Measurements from ENCODE around the gene RNU7-1. TPM values are rescaled to one million over a fixed set of nuclear protein-coding genes. Genes with fewer than 3 reads are reported as not detected.

RNU7-1 gene
- polyA plus RNA-seq, 2 of the 4 experiments (the other 2 are of a cell fraction) = not detected

DNA sequence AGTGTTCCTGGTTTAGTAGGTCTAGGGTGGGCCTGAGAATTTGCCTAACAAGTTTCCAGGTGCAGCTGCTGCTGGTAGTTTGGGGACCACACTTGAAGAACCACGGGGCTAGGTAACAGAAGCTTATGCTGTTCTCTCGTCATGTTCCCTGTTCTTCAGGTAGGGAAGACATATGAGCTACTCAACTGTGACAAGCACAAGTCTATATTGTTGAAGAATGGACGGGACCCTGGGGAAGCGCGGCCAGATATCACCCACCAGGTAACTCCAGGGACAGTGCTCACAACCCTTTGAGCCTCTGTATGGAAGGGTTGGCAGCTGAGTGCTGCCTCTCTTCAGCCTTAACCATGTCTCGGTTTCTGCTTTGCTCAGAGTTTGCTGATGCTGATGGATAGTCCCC, 30.6 kb downstream of the RNU7-1 start:
- no peaks in the 10 kb centered on the region for H3K9me3 ChIP-seq
- POLR2A ChIA-PET = no interaction called here
- 90% methylated on average over 6 of the region's 6 CpGs for WGBS (ENCODE audit: missing lambda C conversion rate)
- ATAC-seq (no peak), FAIRE-seq (no peak), DNase-seq (ENCODE audit: low read depth in 1 of 2, low spot score in 1 of 2) (no peak)
- H3K4me3 ChIP-seq = no peak overlapping the region
- H3K27ac ChIP-seq = no peak overlapping the region
- TF ChIP-seq, protein P1, sequence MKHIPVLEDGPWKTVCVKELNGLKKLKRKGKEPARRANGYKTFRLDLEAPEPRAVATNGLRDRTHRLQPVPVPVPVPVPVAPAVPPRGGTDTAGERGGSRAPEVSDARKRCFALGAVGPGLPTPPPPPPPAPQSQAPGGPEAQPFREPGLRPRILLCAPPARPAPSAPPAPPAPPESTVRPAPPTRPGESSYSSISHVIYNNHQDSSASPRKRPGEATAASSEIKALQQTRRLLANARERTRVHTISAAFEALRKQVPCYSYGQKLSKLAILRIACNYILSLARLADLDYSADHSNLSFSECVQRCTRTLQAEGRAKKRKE (CRISPR knock-in tag; IDR thresholded peaks at IDR 0.05; ENCODE audit: low read depth) = no peak
- no peak for TF ChIP-seq FOSL2 (IDR thresholded peaks at IDR 0.05)
- TF ChIP-seq FOSL2 (CRISPR knock-in tag; IDR thresholded peaks at IDR 0.05) = no peak
- H3K4me2 ChIP-seq = no peak overlapping the region
- peaks cover 14% of the 10 kb centered on the region for H3K4me1 ChIP-seq
- CTCF ChIA-PET = interaction anchor here (0.8 to 4.9 kb wide), 10 partner anchors 8 to 985 kb away, joined by 3 to 24 read pairs (median 4); partner anchors contain the start of genes C12orf57, C1RL and RNU7-1

DNA sequence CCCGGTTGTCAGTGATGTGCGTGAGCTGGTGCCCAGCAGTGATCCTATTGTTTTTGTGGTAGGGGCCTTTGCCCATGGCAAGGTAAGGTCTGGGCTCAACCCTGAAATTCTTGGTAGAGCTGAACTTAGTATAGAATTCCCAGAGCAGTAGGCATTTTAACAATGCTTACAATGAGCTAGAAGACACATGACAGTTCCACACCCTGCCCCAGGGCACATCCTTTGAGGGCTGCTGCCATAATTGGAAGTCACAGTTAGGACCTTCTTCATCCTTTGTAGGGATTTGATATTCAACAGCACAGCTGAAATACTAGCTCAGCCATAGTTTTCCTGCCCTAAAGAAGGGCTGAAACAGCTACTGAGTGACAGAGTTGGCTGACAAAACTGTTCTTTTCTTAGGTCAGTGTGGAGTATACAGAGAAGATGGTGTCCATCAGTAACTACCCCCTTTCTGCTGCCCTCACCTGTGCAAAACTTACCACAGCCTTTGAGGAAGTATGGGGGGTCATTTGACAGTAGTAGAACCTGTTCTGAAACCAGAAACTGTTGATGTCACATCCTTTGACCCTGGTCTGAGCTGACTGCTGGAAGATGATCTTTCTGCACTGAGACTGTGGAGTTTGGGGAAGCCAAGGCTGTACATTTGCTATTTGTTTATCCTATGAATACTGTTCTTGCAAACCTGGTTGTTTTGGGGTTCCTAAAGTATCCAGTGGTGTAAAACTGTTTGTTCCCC, 31.8 kb downstream of the RNU7-1 start:
- CTCF ChIA-PET = interaction anchor here (0.8 to 4.9 kb wide), 8 partner anchors 10 to 987 kb away, joined by 3 to 24 read pairs (median 6); partner anchors contain the start of genes C12orf57, C1RL and RNU7-1

DNA sequence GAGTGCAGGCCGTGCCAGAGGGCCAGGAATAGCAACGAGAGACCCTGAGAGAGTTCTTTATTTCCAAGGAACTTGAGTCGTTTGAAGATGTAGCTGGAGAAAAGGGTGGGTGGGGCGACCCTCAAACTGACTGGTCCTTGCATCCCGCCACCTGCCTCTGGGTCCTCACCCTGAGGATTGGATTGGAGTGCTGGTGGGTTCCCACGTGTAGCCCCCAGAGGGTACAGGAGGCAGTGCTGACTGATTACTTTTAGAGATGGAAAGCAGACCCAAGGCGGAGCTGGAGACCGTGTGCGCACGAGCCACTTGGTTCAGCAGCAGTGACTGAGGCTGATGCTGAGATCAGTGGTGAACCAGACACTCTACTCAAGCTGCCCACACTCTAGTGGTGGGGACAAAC, 34.0 kb downstream of the RNU7-1 start:
- CTCF ChIA-PET = interaction anchor here (0.6 to 4.9 kb wide), 9 partner anchors 16 to 363 kb away, joined by 3 to 24 read pairs (median 3); partner anchors contain the start of genes C12orf57 and RNU7-1
- 88% methylated on average over 10 of the region's 10 CpGs for WGBS (ENCODE audit: missing lambda C conversion rate)
- no peak for FAIRE-seq

More for the DNA sequence above, 31.8 kb downstream of the RNU7-1 start:
- no peak for FAIRE-seq
- H3K9me3 ChIP-seq = no peaks in the 10 kb centered on the region
- no peak for ATAC-seq
- DNase-seq (ENCODE audit: low read depth in 1 of 2, low spot score in 1 of 2) = no peak
- no peak overlapping the region for H3K4me3 ChIP-seq
- WGBS (ENCODE audit: missing lambda C conversion rate) = 96% methylated on average over 2 of the region's 2 CpGs
- POLR2A ChIA-PET = interaction anchor here (1.1 kb wide), 2 partner anchors 23 to 32 kb away, joined by 3 to 4 read pairs; partner anchors contain the start of genes C12orf57 and RNU7-1
- TF ChIP-seq JUN (IDR thresholded peaks at IDR 0.05) (peak in 1 of 2 experiments; percentile 24; a peak in 1 of 5 replicates), EHF (CRISPR knock-in tag; IDR thresholded peaks at IDR 0.05) (no peak), CEBPB (IDR thresholded peaks at IDR 0.05) (no peak), MAFK (IDR thresholded peaks at IDR 0.05; ENCODE audit: partially characterized antibody) (no peak), EP300 (IDR thresholded peaks at IDR 0.05) (no peak)
- no peak overlapping the region for H3K4me2 ChIP-seq
- H3K27ac ChIP-seq = no peak overlapping the region
- peaks cover 12% of the 10 kb centered on the region for H3K4me1 ChIP-seq

DNA sequence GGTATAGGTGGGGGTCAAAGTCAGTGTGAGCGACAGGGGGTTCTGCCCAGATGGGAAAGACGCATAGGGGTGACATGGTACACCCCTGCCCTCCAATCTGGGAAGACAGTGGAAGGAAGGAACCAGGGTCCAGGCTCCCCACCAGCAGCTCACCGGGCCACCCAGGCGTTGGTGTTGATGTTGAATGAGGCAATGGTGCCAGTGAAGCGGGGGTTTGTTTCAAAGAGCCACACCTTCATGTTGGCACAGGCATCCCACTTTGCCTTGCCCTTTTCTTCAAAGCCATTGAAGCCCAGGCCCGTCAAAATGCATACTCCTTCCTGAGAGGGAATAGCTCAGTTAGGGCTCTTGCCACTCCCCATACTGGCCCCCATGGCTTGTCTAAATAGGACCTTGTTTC, 34.6 kb downstream of the RNU7-1 start:
- no peaks in the 10 kb centered on the region for H3K9me3 ChIP-seq
- ChIA-PET POLR2A (interaction anchor here (1.1 to 2.1 kb wide), 3 partner anchors 17 to 98 kb away, joined by 3 to 7 read pairs (median 5); no protein-coding TSS in a partner anchor), CTCF (interaction anchor here (0.6 to 4.9 kb wide), 9 partner anchors 10 to 363 kb away, joined by 3 to 24 read pairs (median 3); partner anchors contain the start of genes C12orf57 and RNU7-1)
- no peak for DNase-seq (ENCODE audit: low read depth in 1 of 2, low spot score in 1 of 2)
- 90% methylated on average over 6 of the region's 6 CpGs for WGBS (ENCODE audit: missing lambda C conversion rate)
- H3K4me1 ChIP-seq = no peaks in the 10 kb centered on the region
- TF ChIP-seq RCOR1 (IDR thresholded peaks at IDR 0.05; ENCODE audit: low read depth, low read length) (no peak), KDM1A (IDR thresholded peaks at IDR 0.05; ENCODE audit: low read depth) (no peak), MAZ (IDR thresholded peaks at IDR 0.05; ENCODE audit: borderline replicate concordance, low read depth, low read length) (no peak), ZNF302 (CRISPR knock-in tag; IDR thresholded peaks at IDR 0.05) (no peak), BHLHE40 (IDR thresholded peaks at IDR 0.05; ENCODE audit: low read depth, low read length) (no peak), SREBF2 (IDR thresholded peaks at IDR 0.05) (no peak), HEYL (CRISPR knock-in tag; IDR thresholded peaks at IDR 0.05) (no peak)
- TF ChIP-seq, protein P2, sequence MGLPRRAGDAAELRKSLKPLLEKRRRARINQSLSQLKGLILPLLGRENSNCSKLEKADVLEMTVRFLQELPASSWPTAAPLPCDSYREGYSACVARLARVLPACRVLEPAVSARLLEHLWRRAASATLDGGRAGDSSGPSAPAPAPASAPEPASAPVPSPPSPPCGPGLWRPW (IDR thresholded peaks at IDR 0.05) = no peak
- TF ChIP-seq, protein P3, sequence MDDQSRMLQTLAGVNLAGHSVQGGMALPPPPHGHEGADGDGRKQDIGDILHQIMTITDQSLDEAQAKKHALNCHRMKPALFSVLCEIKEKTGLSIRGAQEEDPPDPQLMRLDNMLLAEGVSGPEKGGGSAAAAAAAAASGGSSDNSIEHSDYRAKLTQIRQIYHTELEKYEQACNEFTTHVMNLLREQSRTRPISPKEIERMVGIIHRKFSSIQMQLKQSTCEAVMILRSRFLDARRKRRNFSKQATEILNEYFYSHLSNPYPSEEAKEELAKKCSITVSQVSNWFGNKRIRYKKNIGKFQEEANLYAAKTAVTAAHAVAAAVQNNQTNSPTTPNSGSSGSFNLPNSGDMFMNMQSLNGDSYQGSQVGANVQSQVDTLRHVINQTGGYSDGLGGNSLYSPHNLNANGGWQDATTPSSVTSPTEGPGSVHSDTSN (IDR thresholded peaks at IDR 0.05) = no peak
- TF ChIP-seq, protein P4, sequence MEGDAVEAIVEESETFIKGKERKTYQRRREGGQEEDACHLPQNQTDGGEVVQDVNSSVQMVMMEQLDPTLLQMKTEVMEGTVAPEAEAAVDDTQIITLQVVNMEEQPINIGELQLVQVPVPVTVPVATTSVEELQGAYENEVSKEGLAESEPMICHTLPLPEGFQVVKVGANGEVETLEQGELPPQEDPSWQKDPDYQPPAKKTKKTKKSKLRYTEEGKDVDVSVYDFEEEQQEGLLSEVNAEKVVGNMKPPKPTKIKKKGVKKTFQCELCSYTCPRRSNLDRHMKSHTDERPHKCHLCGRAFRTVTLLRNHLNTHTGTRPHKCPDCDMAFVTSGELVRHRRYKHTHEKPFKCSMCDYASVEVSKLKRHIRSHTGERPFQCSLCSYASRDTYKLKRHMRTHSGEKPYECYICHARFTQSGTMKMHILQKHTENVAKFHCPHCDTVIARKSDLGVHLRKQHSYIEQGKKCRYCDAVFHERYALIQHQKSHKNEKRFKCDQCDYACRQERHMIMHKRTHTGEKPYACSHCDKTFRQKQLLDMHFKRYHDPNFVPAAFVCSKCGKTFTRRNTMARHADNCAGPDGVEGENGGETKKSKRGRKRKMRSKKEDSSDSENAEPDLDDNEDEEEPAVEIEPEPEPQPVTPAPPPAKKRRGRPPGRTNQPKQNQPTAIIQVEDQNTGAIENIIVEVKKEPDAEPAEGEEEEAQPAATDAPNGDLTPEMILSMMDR (IDR thresholded peaks at IDR 0.05) = no peak
- no peak overlapping the region for H3K4me2 ChIP-seq
- FAIRE-seq = no peak
- H3K4me3 ChIP-seq = no peak overlapping the region
- ATAC-seq = no peak
- peak overlapping the region in 1 of 2 experiments; percentile 7; a peak in 1 of 6 replicates for H3K27ac ChIP-seq

More for the DNA sequence above, 34.0 kb downstream of the RNU7-1 start:
- H3K9me3 ChIP-seq = no peaks in the 10 kb centered on the region
- H3K4me1 ChIP-seq = peaks cover 3% of the 10 kb centered on the region; the same call in 2 of the 3 replicates
- no peak overlapping the region for H3K27ac ChIP-seq
- H3K4me3 ChIP-seq = no peak overlapping the region
- ATAC-seq (0 out of 6 replicates have a peak, but pooled peaks have one; percentile 3 to 12), DNase-seq (ENCODE audit: low read depth in 1 of 2, low spot score in 1 of 2) (no peak)
- TF ChIP-seq, protein P5, sequence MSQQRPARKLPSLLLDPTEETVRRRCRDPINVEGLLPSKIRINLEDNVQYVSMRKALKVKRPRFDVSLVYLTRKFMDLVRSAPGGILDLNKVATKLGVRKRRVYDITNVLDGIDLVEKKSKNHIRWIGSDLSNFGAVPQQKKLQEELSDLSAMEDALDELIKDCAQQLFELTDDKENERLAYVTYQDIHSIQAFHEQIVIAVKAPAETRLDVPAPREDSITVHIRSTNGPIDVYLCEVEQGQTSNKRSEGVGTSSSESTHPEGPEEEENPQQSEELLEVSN (IDR thresholded peaks at IDR 0.05; ENCODE audit: borderline replicate concordance, low read depth) = no peak
- POLR2A ChIA-PET = interaction anchor here (1.1 to 2.1 kb wide), 4 partner anchors 16 to 98 kb away, joined by 3 to 7 read pairs (median 4); partner anchors contain the start of gene LPCAT3
- no peak overlapping the region for H3K4me2 ChIP-seq

Measured in A549 (cell line).